IPS-18a (cell line): Measurements from ENCODE around the gene CD99.

Source experiments
- H3K27ac ChIP-seq: one replicate; pipeline ENCODE4 v1.5.1; 2013; ENCODE audit warnings: low read length
- H3K27me3 ChIP-seq: one replicate; pipeline ENCODE4 v1.6.1; 2013; ENCODE audit warnings: mild to moderate bottlenecking, low read length; ENCODE audit not compliant: control insufficient read depth, insufficient read depth
- H3K36me3 ChIP-seq: one replicate; pipeline ENCODE4 v1.6.1; 2013; ENCODE audit warnings: low read depth, low read length; ENCODE audit not compliant: control insufficient read depth
- H3K4me1 ChIP-seq: one replicate; pipeline ENCODE4 v1.6.1; 2013; ENCODE audit warnings: low read depth, low read length; ENCODE audit not compliant: control insufficient read depth
- H3K4me3 ChIP-seq: one replicate; pipeline ENCODE4 v1.5.1; 2013; ENCODE audit warnings: low read length
- H3K9ac ChIP-seq: one replicate; pipeline ENCODE4 v1.6.1; 2013; ENCODE audit warnings: mild to moderate bottlenecking, low read length, moderate library complexity
- H3K9me3 ChIP-seq: one replicate; pipeline ENCODE4 v1.6.1; 2013; ENCODE audit warnings: low read depth, low read length; ENCODE audit not compliant: control insufficient read depth

CD99 gene, protein sequence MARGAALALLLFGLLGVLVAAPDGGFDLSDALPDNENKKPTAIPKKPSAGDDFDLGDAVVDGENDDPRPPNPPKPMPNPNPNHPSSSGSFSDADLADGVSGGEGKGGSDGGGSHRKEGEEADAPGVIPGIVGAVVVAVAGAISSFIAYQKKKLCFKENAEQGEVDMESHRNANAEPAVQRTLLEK

GRCh38 chrX:2690856-2691542 lies at the start of gene CD99:
Gene CD99, plus strand, starts transcription at chrX:2691295. Its CDS starts 66 bp downstream, at chrX:2691361.
- Histone ChIP-seq H3K9ac (peak within 1 kb of the TSS; percentile 68), H3K27ac (no peak within 1 kb of the TSS), H3K27me3 (peaks cover 52% of the 10 kb centered on the region), H3K36me3 (no peaks in the 10 kb centered on the region), H3K4me1 (peaks cover 8% of the 10 kb centered on the region), H3K9me3 (no peaks in the 10 kb centered on the region), H3K4me3 (peak within 1 kb of the TSS; percentile 86)

GRCh38 chrX:2642146-2642545 lies 48.9 kb upstream of the CD99 start:
- Histone ChIP-seq H3K36me3 (peaks cover 13% of the 10 kb centered on the region), H3K4me1 (no peaks in the 10 kb centered on the region), H3K4me3 (no peak overlapping the region), H3K9me3 (no peaks in the 10 kb centered on the region), H3K27me3 (no peaks in the 10 kb centered on the region), H3K9ac (no peak overlapping the region), H3K27ac (no peak overlapping the region)

GRCh38 chrX:2642791-2643190 lies 48.3 kb upstream of the CD99 start:
- no peaks in the 10 kb centered on the region for H3K9me3 ChIP-seq

DNA sequence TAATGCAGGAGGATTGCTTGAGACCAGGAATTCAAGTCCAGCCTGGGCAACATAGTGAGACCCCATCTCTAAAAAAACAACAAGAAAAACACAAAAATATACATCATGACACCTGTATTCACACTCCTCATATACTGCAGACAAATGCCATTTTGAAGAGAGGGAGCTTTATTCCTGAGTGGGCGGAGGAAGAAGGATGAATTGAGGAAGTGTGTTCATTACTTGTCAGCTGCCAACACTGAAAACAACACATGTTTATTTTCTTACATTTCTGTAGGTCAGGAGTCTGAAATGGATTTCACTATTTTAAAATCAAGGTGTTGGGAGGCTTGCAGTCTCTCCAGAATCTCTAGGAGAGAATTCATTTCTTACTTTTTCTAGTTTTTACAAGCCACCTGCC lies 47.2 kb upstream of the CD99 start:
- Histone ChIP-seq H3K4me1 (no peaks in the 10 kb centered on the region), H3K27ac (no peak overlapping the region), H3K36me3 (peaks cover 13% of the 10 kb centered on the region), H3K9me3 (no peaks in the 10 kb centered on the region), H3K4me3 (no peak overlapping the region), H3K9ac (no peak overlapping the region), H3K27me3 (no peaks in the 10 kb centered on the region)

More at GRCh38 chrX:2642791-2643190, 48.3 kb upstream of the CD99 start:
- Histone ChIP-seq H3K27ac (no peak overlapping the region), H3K4me1 (no peaks in the 10 kb centered on the region), H3K9ac (no peak overlapping the region), H3K27me3 (no peaks in the 10 kb centered on the region), H3K36me3 (peaks cover 13% of the 10 kb centered on the region), H3K4me3 (no peak overlapping the region)

GRCh38 chrX:2645563-2645962 lies 45.5 kb upstream of the CD99 start:
- Histone ChIP-seq H3K9me3 (no peaks in the 10 kb centered on the region), H3K27ac (no peak overlapping the region), H3K27me3 (no peaks in the 10 kb centered on the region), H3K9ac (no peak overlapping the region), H3K4me3 (no peak overlapping the region), H3K4me1 (no peaks in the 10 kb centered on the region), H3K36me3 (peaks cover 3% of the 10 kb centered on the region)

- H3K4me1 ChIP-seq: no peaks in the 10 kb centered on the region
- no peak overlapping the region for H3K27ac ChIP-seq
- H3K9me3 ChIP-seq: no peaks in the 10 kb centered on the region
- no peaks in the 10 kb centered on the region for H3K27me3 ChIP-seq
- no peak overlapping the region for H3K4me3 ChIP-seq
- no peak overlapping the region for H3K9ac ChIP-seq
- H3K36me3 ChIP-seq: no peaks in the 10 kb centered on the region
These were observed 43.5 kb upstream of the CD99 start for GRCh38 chrX:2647627-2648026.

- H3K36me3 ChIP-seq: no peaks in the 10 kb centered on the region
These were observed 41.1 kb upstream of the CD99 start for GRCh38 chrX:2650037-2650436.

DNA sequence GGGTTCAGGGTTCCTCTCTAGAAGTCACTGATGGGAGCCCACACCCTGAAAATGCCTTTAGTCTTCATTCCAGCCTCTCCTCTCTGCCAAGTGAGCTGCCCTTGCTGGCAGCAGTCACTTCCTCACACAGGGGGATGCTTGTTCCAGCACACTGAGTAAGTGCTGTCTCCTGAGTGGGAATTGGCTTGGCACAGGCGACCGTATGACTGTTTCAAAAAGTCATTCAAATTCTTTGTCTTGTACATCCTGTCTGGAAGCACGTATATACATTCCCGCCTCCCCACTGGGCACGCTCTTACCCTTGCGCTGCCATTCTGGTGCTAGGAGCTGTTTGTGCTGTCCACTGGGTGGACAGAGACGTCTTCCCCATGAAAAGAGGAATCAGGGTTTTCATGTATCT lies 40.2 kb upstream of the CD99 start:
- no peaks in the 10 kb centered on the region for H3K27me3 ChIP-seq
- H3K27ac ChIP-seq: no peak overlapping the region
- H3K36me3 ChIP-seq: no peaks in the 10 kb centered on the region
- H3K4me3 ChIP-seq: no peak overlapping the region
- no peak overlapping the region for H3K9ac ChIP-seq
- H3K9me3 ChIP-seq: no peaks in the 10 kb centered on the region
- no peaks in the 10 kb centered on the region for H3K4me1 ChIP-seq

More at GRCh38 chrX:2650037-2650436, 41.1 kb upstream of the CD99 start:
- Histone ChIP-seq H3K27me3 (no peaks in the 10 kb centered on the region), H3K4me3 (no peak overlapping the region), H3K27ac (no peak overlapping the region), H3K9ac (no peak overlapping the region), H3K4me1 (no peaks in the 10 kb centered on the region), H3K9me3 (no peaks in the 10 kb centered on the region)

- Histone ChIP-seq H3K4me3 (no peak overlapping the region), H3K9ac (no peak overlapping the region), H3K4me1 (no peaks in the 10 kb centered on the region), H3K36me3 (no peaks in the 10 kb centered on the region), H3K9me3 (no peaks in the 10 kb centered on the region), H3K27me3 (no peaks in the 10 kb centered on the region), H3K27ac (no peak overlapping the region)
These were observed 39.0 kb upstream of the CD99 start for GRCh38 chrX:2652106-2652505.

DNA sequence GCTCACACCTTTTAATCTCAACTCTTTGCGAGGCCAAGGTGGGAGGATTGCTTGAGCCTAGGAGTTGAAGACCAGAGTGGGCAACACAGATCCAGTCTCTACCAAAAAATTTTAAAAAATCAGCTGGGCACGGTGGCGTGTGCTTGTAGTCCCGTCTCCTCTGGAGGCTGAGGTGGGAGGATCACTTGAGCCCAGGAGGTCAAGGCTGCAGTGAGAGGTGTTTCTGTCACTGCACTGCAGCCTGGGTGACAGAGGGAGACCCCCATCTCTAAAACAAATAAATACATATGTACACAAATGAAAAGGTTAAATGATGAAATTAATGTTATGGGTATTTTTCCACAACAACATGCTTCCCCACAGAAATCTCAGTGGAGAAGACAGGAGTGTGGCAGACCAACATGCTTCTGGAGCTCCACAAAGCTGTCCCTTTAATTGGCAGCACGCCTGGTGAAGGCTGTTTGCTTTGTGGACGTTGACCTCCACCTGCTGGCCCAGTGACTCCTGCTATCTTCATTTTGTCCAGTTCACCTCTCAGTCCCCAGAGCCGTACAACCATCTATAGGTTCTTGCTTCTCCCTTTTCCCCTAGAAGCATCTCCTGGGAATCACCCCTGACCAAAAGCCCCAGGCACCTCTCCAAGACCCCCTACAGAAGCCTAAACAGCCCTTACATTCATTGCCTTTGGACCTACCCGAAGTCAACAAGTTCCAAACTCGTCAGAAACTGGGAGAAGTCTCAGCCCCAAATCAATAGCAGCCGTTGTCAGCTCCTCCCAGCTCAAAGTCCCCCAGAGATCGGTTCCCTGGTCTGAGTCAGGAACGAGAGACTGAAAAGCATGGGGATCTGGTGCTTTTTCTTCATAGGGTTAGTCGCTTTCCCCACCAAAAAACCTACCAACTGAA lies 36.4 kb upstream of the CD99 start:
- Histone ChIP-seq H3K27me3 (no peaks in the 10 kb centered on the region), H3K36me3 (no peaks in the 10 kb centered on the region), H3K4me1 (no peaks in the 10 kb centered on the region), H3K4me3 (no peak overlapping the region), H3K27ac (no peak overlapping the region), H3K9ac (no peak overlapping the region), H3K9me3 (no peaks in the 10 kb centered on the region)

DNA sequence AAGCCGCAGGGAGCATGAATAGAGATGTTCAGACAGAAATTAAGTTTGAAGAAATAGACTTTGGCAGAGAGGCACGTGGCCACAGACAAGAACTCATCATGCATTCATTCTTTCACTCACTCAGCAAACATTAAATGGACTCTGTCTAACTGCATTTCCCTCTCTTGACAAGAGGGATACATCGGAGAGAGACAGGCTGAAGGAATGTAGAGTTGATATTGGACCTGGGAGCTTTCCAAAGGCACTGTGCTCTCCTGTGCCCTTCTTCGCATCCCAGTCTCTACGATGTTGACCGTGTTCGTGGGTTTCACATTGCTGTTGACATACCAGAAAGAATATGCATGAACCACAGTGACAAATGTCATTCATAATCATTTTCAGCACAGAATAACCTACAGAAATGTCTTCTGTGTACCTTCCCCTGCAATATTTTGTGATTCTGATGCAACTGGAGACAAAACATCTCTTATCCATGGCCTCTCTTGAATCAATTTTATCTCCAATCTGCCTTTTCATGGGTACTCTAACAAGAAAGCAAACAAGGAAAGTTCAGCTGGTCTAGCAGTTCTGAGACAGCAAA lies 34.7 kb upstream of the CD99 start:
- H3K27me3 ChIP-seq: no peaks in the 10 kb centered on the region
- no peak overlapping the region for H3K4me3 ChIP-seq
- no peak overlapping the region for H3K27ac ChIP-seq
- no peaks in the 10 kb centered on the region for H3K4me1 ChIP-seq
- H3K9me3 ChIP-seq: no peaks in the 10 kb centered on the region
- H3K36me3 ChIP-seq: no peaks in the 10 kb centered on the region
- H3K9ac ChIP-seq: no peak overlapping the region
